GM23248 (cell line): Measurements from ENCODE around the gene IGSF3.

ENCODE experiments used
- EZH2 ChIP-seq: fragments of 200-600 bp; sonication (generic); IDR thresholded peaks from 2 replicates; pipeline ENCODE4 v1.6.1; 2018; ENCODE audit warnings: antibody characterized with exemption, mild to moderate bottlenecking; ENCODE audit not compliant: insufficient read depth, poor library complexity, severe bottlenecking
- EZH2phosphoT487 ChIP-seq: fragments of 200-600 bp; sonication (generic); IDR thresholded peaks from 2 replicates; pipeline ENCODE4 v1.6.1; 2018; ENCODE audit warnings: antibody characterized with exemption, moderate library complexity, mild to moderate bottlenecking, low read depth; ENCODE audit not compliant: insufficient read depth

- TF ChIP-seq EZH2: no peak
- TF ChIP-seq EZH2phosphoT487: no peak
These were observed 96.9 kb downstream of the IGSF3 start, which contains the start of gene CD58 for GRCh38 chr1:116570358-116571214.
